HG03064 (cell line): ENCODE measurements around the gene NUBP2.

ENCODE experiments used
- ATAC-seq: cut with Tn5 transposase; IDR thresholded peaks from one replicate; pipeline ENCODE4 v1.9.1; 2021; ENCODE audit warnings: low read depth; ENCODE audit not compliant: unreplicated experiment

The NUBP2 gene, protein sequence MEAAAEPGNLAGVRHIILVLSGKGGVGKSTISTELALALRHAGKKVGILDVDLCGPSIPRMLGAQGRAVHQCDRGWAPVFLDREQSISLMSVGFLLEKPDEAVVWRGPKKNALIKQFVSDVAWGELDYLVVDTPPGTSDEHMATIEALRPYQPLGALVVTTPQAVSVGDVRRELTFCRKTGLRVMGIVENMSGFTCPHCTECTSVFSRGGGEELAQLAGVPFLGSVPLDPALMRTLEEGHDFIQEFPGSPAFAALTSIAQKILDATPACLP

GRCh38 chr16:1782408-1783264 lies at the start of gene NUBP2, which contains the start of gene SPSB3:
Gene NUBP2 (plus strand): TSS chr16:1782960. CDS start chr16:1783021, 61 bp downstream.
Gene SPSB3 (minus strand): TSS chr16:1782571. CDS start chr16:1781483, 1,088 bp downstream.
- peak; percentile 67 for ATAC-seq

DNA sequence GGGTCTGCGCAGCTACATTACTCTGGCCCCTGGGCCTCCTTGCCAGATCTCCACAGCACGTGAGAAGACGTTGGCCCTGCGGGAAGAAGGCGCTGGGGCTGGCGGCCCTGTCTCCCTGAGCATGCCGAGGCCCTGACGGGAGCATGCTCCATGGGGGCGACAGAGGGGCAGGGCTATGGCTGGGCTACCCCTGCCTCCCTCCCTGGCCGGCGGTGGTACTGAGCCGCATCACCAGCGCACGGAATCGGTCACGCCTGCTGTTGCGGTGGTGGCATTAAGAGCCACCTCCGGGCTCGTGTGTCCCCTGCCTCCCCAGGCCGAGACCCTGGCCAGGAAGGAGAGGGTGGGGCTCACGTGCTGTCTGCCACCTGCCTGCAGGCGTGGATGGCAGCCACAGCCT lies 48.6 kb upstream of the NUBP2 start:
- no peak for ATAC-seq

- ATAC-seq = no peak
These were observed 47.9 kb upstream of the NUBP2 start for GRCh38 chr16:1734816-1735215.

GRCh38 chr16:1740234-1740633 lies 42.5 kb upstream of the NUBP2 start:
- ATAC-seq = no peak

DNA sequence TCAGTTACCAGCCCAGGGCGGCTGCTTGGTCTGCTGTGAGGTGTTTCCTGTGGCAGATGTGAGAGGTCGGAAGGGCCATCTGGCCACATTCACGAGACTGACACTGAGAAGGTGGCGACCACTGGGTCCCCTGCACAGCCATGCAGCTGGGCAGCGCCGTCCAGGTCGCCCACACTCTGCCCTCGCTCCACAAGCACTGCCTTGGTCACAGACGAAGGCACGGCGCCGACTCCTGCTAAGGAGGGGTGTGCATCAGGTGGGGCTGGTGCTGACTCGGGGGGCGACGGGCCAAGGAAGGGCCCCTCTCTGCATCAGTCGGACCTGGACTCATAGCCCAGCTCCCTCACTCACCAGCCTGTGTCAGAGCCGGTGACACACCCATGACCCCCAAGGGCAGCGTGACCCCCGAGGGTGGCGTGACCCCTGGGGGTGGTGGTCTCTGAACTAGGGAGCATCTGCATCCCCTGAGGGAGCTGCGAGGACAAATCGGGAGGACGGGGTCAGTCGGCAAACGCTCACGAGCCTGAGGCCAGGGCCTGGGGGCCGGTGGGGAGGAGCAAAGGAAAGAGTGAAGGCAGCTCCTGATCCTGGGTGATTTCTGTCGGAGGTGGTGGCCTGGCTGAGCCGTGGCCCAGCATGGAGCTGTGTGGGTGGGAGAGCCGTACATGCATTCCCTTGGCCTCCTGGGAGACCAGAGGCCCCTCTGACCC lies 41.8 kb upstream of the NUBP2 start:
- no peak for ATAC-seq

- ATAC-seq = no peak
These were observed 41.1 kb upstream of the NUBP2 start for GRCh38 chr16:1741553-1742165.

- ATAC-seq = no peak
These were observed 39.1 kb upstream of the NUBP2 start for GRCh38 chr16:1743376-1744337.

- no peak for ATAC-seq
These were observed 38.4 kb upstream of the NUBP2 start for GRCh38 chr16:1744338-1744840.

GRCh38 chr16:1745181-1745899 lies 37.4 kb upstream of the NUBP2 start:
- no peak for ATAC-seq

DNA sequence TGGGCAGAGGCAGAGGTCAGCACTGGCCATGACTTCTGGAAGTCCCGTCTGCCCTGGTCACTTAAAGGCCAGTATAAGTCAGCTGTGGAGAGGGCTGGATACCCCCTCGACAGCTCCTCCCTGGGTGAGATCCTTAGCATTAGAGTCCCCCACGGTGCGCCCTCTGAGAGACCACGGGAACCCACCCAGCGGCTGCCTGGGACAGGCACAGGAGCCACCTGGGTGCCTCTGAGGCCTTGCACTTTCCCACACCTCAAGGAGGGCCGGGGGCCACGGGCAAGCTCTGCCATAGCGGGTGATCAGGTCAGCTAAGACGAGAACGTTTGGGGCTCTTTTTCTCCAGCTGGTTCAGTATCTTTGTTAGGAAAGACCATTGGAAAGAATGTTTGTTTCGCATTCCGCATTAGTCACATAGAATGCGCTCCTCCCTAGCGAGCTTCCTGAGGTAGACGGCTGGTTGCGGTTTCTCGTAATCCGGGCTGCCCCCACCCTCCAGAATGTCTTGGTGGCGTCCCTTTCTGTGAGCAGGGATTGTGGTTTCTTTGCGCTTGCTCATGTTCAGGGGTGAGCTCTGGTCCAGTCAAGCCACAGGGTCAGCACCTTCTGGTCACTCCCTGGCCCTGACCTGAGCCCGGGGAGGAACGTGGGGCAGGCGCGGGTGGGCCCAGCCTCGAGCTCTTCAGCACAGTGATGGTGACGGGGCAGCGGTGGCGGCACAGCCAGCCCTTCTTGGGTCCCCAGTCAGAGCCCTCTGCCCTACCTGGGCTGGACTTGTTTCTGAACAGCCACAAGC lies 36.7 kb upstream of the NUBP2 start:
- ATAC-seq = no peak

DNA sequence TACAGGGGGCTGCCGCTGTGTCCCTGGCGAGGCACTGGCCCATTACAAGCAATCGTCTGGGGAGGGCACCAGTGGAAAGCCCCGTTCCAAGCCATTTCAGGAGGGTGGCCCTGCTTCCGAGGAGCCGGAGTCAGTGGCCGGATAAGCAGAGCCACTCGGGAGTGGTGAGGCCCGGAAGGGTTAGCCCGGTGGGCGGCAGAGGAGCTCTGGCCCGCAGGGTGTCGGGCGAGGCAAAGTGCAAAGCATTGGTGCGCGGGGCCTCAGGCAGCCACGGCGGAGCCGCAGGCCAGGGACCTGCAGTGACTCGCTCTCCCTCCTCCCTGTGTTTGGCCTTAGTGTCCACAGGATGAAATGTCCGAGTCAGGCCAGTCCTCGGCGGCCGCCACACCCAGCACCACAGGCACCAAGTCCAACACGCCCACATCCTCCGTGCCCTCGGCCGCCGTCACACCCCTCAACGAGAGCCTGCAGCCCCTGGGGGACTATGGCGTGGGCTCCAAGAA lies 36.0 kb upstream of the NUBP2 start:
- no peak for ATAC-seq

GRCh38 chr16:1747934-1748333 lies 34.8 kb upstream of the NUBP2 start:
- ATAC-seq = no peak

GRCh38 chr16:1749152-1750117 lies 33.3 kb upstream of the NUBP2 start:
- no peak for ATAC-seq

DNA sequence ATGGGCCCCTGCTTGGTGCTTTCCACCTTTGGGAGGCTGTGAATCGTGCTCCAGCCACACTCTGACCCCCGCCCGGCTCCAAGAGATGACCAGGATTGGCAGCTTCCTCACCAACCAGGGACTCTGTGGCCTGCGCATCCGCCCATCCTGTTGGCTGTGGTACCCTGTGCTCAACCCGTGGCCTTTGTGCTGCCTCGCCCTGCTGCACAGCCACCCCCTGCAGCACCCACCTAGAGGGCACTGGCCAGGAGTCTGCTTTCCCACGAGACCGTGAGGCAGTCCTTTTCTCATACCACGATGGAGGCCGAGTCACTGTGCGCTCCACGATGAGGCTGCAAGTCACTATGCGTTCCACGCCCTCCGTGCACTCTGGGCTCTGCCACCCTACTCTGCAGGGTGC lies 30.8 kb upstream of the NUBP2 start:
- no peak for ATAC-seq

- no peak for ATAC-seq
These were observed 29.9 kb upstream of the NUBP2 start for GRCh38 chr16:1752853-1753252.

DNA sequence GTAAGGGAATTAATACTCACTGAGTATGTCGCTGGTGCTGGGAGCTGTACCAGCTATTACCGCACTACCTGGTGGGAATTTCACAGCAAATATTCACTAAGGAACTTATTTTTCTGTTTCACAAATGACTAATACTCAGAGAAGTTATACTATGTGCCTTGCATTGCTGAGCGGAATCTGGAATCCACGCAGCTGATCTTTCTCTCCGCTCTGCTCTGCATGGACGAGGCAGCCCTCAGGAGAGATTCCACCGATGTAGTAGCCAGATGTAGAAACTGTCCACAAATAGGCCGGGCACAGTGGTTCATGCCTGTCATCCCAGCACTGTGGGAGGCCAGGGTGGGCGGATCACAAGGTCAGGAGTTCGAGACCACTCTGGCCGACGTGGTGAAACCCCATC lies 28.6 kb upstream of the NUBP2 start:
- no peak for ATAC-seq
